ENCODE measurements around the gene MGAT4B.

The MGAT4B gene

GRCh38 chr5:179768326-179769085, 38.2 kb downstream of the MGAT4B start:
- no peak for DNase-seq

- DNase-seq, result no peak
Observed at GRCh38 chr5:179767496-179768100, 39.1 kb downstream of the MGAT4B start.

GRCh38 chr5:179766726-179767455, 39.8 kb downstream of the MGAT4B start:
- DNase-seq, result no peak

GRCh38 chr5:179766021-179766725, 40.5 kb downstream of the MGAT4B start:
- no peak for DNase-seq

- no peak for DNase-seq
Observed at GRCh38 chr5:179765400-179765799, 41.3 kb downstream of the MGAT4B start.

GRCh38 chr5:179764056-179764455, 42.6 kb downstream of the MGAT4B start:
- DNase-seq, result no peak

GRCh38 chr5:179763215-179763945, 43.3 kb downstream of the MGAT4B start:
- DNase-seq, result no peak

- DNase-seq, result no peak
Observed at GRCh38 chr5:179762781-179763176, 43.9 kb downstream of the MGAT4B start.

GRCh38 chr5:179762079-179762780, 44.4 kb downstream of the MGAT4B start:
- no peak for DNase-seq

- DNase-seq, result no peak
Observed at GRCh38 chr5:179759581-179760551, 46.8 kb downstream of the MGAT4B start.

GRCh38 chr5:179758955-179759354, 47.7 kb downstream of the MGAT4B start:
- no peak for DNase-seq

- DNase-seq, result no peak
Observed at GRCh38 chr5:179755022-179755421, 51.6 kb downstream of the MGAT4B start.

- DNase-seq, result no peak
Observed at GRCh38 chr5:179753971-179754370, 52.7 kb downstream of the MGAT4B start.

GRCh38 chr5:179749857-179750508, 56.7 kb downstream of the MGAT4B start:
- no peak for DNase-seq

GRCh38 chr5:179747811-179748210, 58.9 kb downstream of the MGAT4B start:
- no peak for DNase-seq
